Hippocampal formation (tissue), 2 donors: ENCODE measurements around the gene SKI.

Source experiments
- DNase-seq, 2 donors: peaks; one replicate each; lab custom pipeline; 2025; lab: John Stamatoyannopoulos, UW

Gene SKI

DNA sequence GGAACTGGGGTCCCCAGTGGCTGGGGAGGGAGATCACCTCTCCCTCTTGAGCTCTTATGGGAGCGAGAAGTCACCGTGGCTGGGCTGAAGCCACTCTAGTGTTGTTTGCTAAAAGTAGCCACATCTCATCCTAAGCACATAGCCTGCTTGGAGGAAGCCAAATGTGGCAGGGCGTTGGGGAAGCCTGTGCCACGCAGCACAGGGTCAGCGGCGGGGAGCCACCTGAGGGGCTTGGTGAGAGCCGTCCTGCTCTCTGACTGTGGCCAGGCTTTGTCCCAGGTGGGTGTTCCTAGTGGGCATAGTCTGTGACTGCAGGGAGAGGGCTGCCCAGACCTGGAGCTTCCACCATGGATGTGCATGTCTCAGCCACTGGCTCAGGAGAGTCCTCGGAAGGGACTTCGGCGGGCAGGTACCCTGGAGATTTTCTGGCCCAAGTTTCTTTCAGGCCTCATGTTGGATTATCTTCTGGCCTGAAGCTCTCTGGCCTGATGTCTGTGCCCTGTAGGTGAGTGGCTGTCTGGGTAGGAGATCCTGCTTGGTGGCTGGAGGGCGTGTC lies 124.3 kb downstream of the SKI start:
- no peak for DNase-seq

DNA sequence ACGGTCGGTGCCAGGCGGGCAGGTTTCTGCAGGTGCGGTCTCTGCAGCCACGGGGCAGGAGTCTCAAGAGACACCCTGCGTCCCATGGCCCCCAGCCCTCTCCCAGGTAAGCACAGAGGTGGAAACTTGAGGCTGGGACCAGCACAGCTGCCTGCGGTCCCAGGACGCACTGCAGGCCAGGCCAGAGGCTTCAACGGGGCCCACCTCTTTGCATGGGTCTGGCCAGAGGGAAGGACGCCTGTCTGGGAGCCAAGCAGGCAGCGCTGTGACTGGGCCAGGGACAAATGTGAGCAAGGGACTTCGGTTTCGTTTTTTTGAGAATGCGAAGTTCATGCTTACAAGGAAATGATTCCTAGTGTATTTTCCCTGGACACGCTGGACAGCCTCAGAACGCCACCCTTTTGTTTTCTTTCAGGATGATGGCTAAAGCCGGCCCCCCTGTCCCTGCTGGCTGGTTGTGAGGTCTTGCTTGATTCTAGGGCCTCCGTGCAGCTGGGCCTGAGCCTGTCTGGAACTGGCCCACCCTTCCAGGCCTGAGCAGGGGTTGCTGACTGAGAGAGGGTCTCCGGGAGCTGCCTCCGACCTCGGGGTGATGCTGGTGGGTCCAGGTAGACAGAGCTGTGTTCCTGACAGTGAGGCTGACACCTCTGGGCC lies 124.9 kb downstream of the SKI start:
- DNase-seq: no peak

DNA sequence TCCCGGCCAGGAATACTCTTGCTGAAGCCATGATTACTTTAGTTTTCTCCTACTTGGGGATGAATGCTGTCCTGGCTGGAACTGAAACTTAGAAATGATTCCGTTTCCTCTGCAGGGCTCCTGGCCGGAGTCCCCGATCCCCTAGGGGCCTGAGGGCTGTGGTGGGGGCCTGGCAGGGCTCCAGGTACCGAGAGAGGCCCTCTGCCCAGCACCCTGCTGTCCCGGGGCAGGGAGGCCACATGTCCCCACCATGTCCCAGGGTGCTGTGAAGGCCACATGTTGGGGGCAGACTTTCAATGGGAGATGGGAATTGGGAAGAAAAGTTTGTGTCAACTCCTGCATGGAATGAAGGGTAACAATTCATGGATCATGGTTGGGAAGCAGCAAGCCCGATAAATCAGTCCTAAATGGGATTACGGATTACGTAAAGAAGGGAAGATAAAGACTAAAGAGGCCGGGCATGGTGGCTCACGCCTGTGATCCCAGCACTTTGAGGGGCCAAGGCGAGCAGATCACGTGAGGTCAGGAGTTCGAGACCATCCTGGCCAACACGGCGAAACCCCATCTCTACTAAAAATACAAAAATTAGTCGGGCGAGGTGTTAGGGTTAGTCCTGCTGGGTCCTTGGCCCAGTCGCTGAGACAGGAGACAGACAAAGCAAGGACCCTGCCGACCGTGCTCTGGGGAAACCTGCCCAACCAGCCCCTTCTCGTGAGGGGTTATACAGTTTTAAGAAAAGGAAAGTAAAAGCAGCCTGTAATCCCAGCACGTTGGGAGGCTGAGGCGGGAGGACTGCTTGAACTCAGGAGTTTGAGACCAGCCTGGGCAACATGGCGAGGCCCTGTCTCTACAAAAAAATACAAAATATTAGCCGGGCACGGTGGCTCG lies 125.7 kb downstream of the SKI start:
- DNase-seq: no peak

DNA sequence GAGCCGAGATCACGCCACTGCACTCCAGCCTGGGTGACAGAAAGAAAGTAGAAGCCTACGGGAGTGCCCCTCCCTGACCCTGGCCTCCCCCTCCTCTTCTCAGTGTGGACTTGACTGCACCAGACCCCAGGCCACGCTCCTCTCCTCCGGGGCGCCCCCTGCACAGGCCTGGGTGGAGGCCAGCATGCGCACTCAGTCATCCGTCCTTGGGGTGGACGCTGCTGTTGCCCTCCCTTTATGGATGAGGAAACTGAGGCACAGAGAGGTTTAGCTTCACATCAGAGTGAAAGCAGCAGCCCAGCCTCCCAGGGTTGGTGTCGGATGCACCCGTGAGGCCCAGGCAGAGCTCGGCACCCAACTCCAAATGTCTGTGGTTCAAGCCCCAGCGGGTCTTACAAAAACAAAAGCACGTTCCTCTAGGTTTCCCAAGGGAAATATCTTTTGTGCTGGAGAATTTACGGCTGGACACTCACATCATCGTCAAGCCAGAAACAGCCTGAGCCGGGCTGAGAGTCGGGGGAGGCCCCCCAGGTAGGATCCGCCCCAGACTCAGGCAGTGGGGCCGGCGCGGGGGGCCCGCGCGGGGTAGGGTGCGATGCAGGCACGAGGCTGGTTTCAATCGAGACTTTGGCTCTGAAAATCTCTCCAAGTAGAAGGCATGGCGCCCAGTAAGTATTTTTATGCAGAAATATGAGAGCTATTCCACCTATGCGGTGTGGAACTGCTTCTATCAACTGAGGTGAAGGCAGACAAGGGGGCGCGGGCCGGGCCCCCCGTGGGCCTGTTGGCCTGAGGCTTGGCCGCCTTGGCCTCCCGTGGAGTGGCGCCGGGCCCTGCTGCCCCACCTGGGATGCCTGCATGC lies 126.6 kb downstream of the SKI start:
- DNase-seq: no peak

DNA sequence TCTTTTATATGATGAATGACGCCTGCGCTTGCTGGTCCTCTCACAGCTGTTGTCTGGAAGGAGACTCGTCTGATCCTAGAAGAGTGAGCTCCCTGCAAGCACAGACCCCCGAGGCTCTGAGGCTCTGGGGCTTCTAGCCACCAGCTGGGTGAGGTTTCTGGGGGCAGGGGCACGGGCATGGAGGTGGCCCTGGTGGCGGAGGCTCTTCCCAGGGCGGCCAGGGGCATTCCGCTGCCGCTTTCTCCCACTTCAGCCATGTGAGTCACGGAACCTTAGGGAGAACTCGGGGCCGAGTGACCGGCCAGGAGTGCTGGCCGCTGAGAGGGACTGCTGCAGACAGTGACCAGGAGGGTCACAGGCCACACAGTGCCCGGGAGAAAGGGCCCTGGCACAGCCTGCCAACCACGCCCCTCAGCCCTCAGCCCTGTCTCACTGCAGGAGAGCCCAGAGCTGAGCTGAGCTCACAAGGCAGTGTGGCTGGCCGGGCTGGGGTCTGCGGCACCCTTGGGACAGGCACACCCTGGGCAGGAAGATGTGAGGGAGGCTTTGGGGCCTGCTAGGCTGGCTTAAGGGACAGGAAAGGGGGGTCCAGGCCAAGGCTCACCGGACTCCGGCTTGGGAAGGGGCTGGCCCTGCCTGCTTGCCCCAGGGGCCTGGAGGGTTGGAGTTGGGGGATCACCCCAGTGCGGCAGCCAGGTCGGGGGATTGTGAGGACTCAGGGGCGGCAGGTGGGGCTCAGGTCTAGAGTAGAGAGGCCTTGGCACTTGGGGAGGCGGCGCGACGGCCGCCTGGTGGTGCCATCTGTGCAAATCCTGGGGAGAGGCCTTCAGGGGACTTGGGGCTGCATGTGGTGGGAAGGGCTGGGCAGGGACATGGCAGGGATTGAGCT lies 127.5 kb downstream of the SKI start:
- no peak for DNase-seq

DNA sequence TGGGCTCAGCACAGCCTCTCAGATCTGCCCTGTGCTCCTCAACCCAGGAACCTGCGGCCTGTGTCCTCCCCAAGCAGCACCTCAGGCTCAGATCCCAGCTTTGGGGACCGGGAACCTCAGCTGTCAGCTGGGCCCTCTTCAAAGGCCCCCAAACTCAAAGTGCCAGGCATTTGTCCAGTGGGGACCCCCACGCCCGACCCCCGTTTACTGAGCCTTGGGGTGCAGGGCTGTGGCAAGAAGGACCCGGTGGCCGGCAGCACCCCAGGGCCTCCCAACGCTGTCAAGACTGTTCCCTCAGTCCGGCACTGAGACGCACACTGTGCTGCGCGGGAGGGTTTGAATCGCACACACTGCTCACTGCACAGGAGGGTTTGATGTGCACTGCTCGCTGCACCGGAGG lies 128.3 kb downstream of the SKI start:
- no peak for DNase-seq

DNA sequence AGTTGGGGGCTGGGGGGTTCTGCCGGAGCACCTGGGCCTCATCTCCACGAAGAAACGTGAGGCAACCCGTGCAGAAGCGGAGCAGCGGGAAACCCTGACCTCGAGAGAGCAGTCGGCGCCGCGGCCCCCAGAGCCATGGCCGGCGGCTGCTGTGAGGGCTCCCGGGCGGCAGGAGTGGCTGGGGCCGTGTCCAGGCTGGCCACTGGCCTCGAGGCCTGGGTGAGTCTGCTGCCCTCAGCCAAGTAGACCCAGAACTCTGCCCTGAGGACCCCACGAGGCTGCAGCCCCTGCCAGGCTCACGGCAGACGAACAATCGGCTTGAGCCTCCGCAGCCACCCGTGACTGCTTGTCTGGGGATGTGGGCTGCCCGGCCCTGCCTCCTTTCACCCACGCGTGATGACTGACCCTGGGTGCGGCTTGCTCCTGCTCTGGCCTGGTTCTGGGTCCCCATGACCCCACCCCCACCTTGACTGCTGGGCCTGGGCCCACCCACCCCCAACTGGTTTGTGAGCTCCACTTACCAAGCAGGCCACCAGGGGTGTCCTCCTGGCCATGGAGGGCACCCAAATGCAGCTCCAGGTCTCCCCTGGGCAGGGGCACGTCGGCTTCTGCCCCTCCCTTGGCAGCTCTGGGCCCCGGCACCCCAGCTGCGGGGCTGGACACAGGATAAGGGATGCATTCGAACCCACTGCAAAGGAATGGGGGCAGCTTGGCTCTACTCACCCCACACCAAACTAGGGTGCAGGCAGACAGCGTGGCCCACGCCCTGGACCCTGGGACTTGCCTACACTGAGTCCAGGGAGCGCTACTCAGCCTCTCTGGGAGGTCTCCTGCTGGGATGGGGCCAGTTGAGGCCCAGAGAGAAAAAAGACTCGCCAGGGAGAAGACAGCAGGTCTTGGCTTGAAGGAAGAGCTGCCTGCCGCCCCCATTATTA lies 129.1 kb downstream of the SKI start:
- DNase-seq: no peak

DNA sequence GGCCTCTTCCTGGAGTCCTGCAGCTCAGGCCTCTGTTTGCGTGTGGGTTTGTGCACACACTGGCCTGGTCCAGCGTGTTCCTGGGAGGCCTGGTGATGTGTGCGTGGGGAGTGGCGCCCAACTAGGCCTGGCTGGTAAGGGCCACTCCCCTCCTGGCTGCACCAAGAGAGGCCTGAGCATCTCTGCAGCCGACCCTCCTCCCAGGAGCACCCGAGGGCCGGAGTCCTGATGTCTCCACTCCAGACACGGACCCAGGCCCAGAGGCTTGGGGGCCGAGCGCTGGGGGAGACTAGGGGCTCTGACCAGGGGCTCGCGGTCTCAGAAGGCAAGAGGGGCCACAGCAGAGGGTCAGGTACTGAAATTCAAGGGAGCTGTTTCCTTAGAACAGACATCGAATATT lies 130.0 kb downstream of the SKI start:
- DNase-seq: no peak

DNA sequence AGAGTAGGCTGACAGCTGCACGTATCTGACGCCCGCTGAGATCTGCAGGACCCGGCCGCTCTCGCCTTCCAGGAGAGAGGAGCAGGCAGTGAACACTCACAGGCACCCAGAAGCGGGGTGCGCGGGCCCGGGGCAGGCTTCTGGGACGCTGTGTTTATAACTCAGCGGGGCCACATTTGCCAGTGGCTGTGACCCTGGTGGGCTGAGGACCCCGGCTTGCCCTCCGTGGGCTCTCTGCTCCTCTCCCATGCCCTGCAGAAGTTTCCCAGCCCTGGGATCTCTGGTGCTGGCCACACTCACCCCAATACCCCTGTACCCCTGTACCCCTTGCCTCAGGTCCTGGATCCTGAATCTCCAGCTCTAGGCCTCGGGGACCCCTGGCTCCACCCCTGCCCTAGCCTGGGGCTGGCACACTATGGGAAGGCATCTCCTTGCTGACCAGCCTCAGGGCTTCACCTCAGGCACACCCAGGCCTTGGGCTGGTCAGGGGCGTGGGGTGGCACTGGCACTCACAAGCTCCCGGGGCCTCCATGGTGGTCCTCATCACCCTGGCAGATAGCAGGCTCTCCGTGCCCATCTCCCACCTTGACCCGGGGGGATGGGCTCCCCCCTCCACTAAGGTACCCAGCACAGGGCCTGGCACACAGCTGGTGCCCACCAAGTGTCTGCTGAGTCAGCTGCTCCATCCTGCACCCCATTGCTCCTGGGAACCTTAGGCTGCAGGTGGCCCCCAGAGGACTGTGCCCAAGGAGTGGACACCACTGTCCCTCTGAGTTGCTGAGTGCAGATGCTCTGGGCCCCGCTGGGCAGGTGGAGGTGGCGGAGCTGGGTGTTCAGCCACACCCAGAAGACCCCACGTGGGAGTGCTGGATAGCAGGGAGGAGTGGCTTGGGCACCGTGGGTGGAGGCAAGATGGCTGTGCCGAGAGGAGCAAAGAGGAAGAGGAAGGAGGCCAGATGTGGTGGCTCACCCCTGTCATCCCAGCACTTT lies 130.8 kb downstream of the SKI start:
- DNase-seq: no peak
